GM12873 (cell line): ENCODE measurements around the gene OR2J3.
A peak's percentile ranks its signal among the peaks of the same experiment; 100 is the strongest.

ENCODE experiments used
- TF ChIP-seq, protein P1 (sequence below): IDR thresholded peaks from 2 replicates; pipeline ENCODE4 v1.5.1; 2012; ENCODE audit warnings: low read depth, mild to moderate bottlenecking, moderate library complexity, low read length, control low read depth; ENCODE audit not compliant: insufficient read depth; ENCODE audit errors: missing control alignments

OR2J3 gene

DNA sequence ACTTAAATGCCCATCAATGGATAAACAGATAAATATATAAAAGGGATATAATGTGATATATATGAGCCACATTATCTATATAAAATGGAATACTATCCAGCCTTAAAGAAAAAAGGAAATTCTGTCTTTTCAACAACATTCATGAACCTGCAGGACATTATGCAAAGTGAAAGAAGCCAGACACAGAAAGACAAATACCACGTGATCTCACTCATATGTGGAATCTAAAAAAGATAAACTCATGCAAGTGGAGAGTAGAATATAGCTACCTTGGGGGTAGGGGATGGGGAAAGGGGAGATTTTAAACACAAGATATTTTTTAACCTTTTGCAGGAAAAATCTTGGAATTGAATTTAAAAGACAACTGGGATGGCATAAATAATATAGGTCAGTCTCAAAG is 10.1 kb upstream of the OR2J3 start:
- TF ChIP-seq, protein P1, sequence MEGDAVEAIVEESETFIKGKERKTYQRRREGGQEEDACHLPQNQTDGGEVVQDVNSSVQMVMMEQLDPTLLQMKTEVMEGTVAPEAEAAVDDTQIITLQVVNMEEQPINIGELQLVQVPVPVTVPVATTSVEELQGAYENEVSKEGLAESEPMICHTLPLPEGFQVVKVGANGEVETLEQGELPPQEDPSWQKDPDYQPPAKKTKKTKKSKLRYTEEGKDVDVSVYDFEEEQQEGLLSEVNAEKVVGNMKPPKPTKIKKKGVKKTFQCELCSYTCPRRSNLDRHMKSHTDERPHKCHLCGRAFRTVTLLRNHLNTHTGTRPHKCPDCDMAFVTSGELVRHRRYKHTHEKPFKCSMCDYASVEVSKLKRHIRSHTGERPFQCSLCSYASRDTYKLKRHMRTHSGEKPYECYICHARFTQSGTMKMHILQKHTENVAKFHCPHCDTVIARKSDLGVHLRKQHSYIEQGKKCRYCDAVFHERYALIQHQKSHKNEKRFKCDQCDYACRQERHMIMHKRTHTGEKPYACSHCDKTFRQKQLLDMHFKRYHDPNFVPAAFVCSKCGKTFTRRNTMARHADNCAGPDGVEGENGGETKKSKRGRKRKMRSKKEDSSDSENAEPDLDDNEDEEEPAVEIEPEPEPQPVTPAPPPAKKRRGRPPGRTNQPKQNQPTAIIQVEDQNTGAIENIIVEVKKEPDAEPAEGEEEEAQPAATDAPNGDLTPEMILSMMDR: no peak

DNA sequence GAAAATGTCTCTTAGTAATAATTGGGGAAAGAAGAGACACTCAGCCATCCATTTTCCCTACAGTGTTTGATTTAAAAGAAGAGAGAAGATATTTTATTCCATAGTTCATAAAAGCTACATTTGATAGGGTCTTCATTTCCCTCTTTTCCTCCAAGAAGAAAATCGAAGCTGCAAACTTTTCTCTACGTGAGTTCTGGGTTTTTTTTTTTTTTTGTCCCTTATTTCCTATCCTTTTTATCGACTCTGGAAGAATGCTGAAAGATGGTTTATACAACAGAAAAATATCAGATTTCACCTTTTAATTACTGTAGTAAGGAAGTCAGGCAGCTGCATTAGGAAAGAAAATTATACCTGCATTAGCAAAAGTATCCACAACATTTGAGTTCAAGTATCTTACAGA is 8.7 kb upstream of the OR2J3 start, which contains the start of gene OR2J1:
Gene OR2J1 (plus strand): TSS at position 301 of the 400 bp plus-strand sequence. CDS start 1,453 bp downstream, outside the sequence.
- TF ChIP-seq, protein P1: no peak

DNA sequence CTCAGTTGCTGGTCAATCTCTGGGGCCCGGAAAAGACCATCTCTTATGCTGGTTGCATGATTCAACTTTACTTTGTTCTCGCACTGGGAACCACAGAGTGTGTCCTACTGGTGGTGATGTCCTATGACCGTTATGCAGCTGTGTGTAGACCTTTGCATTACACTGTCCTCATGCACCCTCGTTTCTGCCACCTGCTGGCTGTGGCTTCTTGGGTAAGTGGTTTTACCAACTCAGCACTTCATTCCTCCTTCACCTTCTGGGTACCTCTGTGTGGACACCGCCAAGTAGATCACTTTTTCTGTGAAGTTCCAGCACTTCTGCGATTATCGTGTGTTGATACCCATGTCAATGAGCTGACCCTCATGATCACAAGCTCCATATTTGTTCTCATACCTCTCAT is 4.3 kb downstream of the OR2J3 start:
- TF ChIP-seq, protein P1: peak; percentile 25

DNA sequence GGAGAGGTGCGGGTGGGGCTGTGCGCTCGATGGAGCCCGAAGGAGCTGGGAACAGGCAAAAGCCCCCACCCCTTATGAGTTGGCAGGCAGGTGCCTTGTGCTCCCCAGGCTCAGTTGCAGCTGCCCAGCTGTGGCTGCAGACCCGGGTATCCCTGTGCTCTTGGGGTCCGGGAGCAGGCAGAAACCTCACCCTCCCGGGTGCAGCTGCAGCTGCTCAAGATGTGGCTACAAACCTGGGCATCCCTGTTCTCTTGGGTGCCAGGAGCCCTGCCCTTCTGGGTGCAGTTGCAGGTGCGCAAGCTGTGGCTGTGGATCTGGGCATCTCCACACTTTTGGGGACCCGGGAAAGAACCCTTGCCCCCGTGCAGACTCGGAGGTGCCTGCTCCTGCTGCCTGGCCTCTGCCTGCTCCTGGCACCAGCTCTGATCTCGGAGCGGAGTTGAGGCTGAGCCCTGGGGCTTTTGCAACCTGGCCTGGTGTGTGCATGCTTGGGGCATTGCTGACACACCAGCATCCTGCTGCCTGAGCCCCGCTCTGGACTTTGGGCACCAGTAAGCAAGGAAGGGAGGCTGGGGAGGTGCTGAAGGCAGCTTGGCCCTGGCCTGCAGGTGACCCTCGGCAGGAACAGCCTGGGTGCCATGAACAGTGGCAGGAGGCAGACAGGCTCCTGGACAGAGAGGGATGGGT is 21.6 kb downstream of the OR2J3 start:
- TF ChIP-seq, protein P1: no peak

DNA sequence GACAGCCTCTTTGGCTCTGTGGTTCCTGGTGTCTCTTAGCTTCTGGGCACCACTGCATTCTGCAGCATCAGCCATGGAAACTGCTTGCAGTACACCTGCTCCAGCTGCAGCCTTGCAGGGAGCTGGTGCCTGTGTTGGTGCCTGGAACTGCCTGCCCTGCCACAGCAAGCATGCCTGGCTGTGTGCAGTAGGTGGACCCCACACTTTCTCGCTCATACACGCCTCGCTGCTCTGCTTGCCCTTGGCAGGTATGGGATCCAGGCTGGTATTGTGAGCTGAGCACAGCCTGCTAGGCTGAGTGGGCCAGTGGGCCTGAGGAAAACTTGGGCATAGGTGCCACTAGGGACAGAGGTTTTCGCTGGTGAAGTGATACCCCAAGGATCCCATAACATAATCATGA is 22.8 kb downstream of the OR2J3 start:
- TF ChIP-seq, protein P1: no peak

DNA sequence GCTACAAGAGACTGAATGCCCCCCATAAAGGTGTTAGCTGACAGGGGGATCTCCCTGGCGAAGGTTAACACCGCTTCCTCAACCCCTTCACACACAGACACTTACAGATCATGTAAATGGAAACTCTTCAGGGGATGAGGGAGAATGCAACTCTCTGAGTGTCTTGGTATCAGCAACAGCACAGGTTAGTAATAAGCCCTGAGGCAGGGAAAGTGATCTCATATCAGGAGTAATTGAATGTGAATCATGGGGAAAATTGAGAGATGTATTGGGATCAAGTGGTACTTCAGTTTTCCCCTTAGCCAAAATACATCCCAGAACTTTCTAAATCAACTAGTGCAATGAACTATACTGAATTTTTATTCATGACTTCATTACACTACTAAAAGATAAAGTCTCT is 23.8 kb downstream of the OR2J3 start:
- TF ChIP-seq, protein P1: no peak

DNA sequence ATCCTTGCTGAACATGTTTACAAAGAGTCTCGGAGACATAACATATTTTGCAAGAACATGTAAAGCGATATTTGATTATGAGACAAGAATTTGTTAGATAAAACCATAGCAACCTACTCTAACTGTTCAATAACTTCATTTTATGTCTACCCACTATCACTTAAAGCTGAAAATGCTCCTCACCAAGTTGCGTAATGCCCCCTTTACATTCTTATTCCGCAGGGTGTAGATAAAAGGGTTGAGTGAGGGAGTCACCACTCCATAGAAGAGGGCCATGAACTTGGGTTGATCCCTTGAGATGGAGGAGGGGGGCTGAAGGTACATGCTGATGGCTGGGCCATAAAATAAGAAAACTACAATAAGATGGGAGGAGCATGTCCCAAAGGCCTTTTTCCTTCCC is 29.9 kb downstream of the OR2J3 start:
- TF ChIP-seq, protein P1: no peak

DNA sequence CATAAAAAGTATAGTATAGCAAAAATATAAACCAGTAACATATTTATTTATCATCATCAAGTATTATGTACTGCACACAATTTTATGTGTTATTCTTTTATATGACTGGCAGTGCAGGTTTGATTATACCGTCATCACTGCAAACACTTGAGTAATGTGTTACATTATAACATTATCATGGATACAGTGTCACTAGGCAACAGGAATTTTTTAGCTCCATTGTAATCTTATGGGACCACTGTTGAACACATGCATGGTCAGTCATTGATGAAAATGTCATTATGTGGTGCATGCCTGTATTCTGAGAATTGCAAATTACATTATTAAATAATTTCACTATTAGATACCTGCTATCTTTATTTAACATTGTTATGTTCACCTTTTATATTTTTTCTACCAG is 33.7 kb downstream of the OR2J3 start:
- TF ChIP-seq, protein P1: no peak
